Measurements from ENCODE around the gene PRTG. TPM values are rescaled to one million over a fixed set of nuclear protein-coding genes. Genes with fewer than 3 reads are reported as not detected.

PRTG gene
- total and polyA plus RNA-seq, 4 donors = 0.68 to 21.9 (median 7.2) TPM

GRCh38 chr15:55683376-55683775 is 59.6 kb downstream of the PRTG start:
- TF ChIP-seq CTCF (IDR thresholded peaks at IDR 0.05; ENCODE audit: control extremely low read depth, extremely low read depth) = no peak
- no peaks in the 10 kb centered on the region for H3K4me1 ChIP-seq (ENCODE audit: control insufficient read depth in 5 of 5, insufficient read depth in 5 of 5, low read length in 5 of 5)
- no peak for ATAC-seq (ENCODE audit: insufficient read depth, low FRiP score)
- H3K36me3 ChIP-seq (ENCODE audit: control insufficient read depth in 4 of 4, insufficient read depth in 4 of 4, low read length in 4 of 4) = peaks cover 0 to 3% (median 0%) of the 10 kb centered on the region in 4 donors
- no peak for DNase-seq
- no peak overlapping the region for H3K27ac ChIP-seq (ENCODE audit: low read depth in 1 of 2, low read length in 1 of 2)
- H3K9me3 ChIP-seq (ENCODE audit: control insufficient read depth in 4 of 4, insufficient read depth in 3 of 4, low read length in 3 of 4) = no peaks in the 10 kb centered on the region
- no peaks in the 10 kb centered on the region for H3K27me3 ChIP-seq (ENCODE audit: control insufficient read depth in 3 of 3, insufficient read depth in 3 of 3, low read length in 2 of 3)
- H3K4me3 ChIP-seq = no peak overlapping the region
- no peak overlapping the region for H3K9ac ChIP-seq (ENCODE audit: insufficient read depth in 1 of 2, low read length in 2 of 2)

GRCh38 chr15:55681631-55682030 is 61.3 kb downstream of the PRTG start:
- 75 to 90% methylated on average over 5 of the region's 5 CpGs for WGBS, 2 donors

GRCh38 chr15:55676507-55676906 is 66.4 kb downstream of the PRTG start:
- ATAC-seq (ENCODE audit: insufficient read depth, low FRiP score) (no peak), DNase-seq (no peak)
- Histone ChIP-seq H3K4me3 (no peak overlapping the region), H3K9ac (ENCODE audit: insufficient read depth in 1 of 2, low read length in 2 of 2) (no peak overlapping the region), H3K9me3 (ENCODE audit: control insufficient read depth in 4 of 4, insufficient read depth in 3 of 4, low read length in 3 of 4) (no peaks in the 10 kb centered on the region), H3K36me3 (ENCODE audit: control insufficient read depth in 4 of 4, insufficient read depth in 4 of 4, low read length in 4 of 4) (peaks cover 0 to 9% (median 0%) of the 10 kb centered on the region in 4 donors), H3K4me1 (ENCODE audit: control insufficient read depth in 5 of 5, insufficient read depth in 5 of 5, low read length in 5 of 5) (peaks cover 0 to 1% (median 0%) of the 10 kb centered on the region in 5 donors), H3K27ac (ENCODE audit: low read depth in 1 of 2, low read length in 1 of 2) (no peak overlapping the region), H3K27me3 (ENCODE audit: control insufficient read depth in 3 of 3, insufficient read depth in 3 of 3, low read length in 2 of 3) (no peaks in the 10 kb centered on the region)
- TF ChIP-seq CTCF (IDR thresholded peaks at IDR 0.05; ENCODE audit: control extremely low read depth, extremely low read depth) = no peak
- 73 to 85% methylated on average over 2 of the region's 2 CpGs for WGBS, 2 donors

More at GRCh38 chr15:55681631-55682030, 61.3 kb downstream of the PRTG start:
- no peak overlapping the region for H3K4me3 ChIP-seq
- H3K27ac ChIP-seq (ENCODE audit: low read depth in 1 of 2, low read length in 1 of 2) = no peak overlapping the region
- TF ChIP-seq CTCF (IDR thresholded peaks at IDR 0.05; ENCODE audit: control extremely low read depth, extremely low read depth) = no peak
- no peak overlapping the region for H3K9ac ChIP-seq (ENCODE audit: insufficient read depth in 1 of 2, low read length in 2 of 2)
- peaks cover 0 to 3% (median 0%) of the 10 kb centered on the region in 4 donors for H3K36me3 ChIP-seq (ENCODE audit: control insufficient read depth in 4 of 4, insufficient read depth in 4 of 4, low read length in 4 of 4)
- no peaks in the 10 kb centered on the region for H3K9me3 ChIP-seq (ENCODE audit: control insufficient read depth in 4 of 4, insufficient read depth in 3 of 4, low read length in 3 of 4)
- ATAC-seq (ENCODE audit: insufficient read depth, low FRiP score) (no peak), DNase-seq (no peak)
- H3K4me1 ChIP-seq (ENCODE audit: control insufficient read depth in 5 of 5, insufficient read depth in 5 of 5, low read length in 5 of 5) = no peaks in the 10 kb centered on the region
- no peaks in the 10 kb centered on the region for H3K27me3 ChIP-seq (ENCODE audit: control insufficient read depth in 3 of 3, insufficient read depth in 3 of 3, low read length in 2 of 3)

GRCh38 chr15:55673287-55673686 is 69.7 kb downstream of the PRTG start:
- DNase-seq (no peak), ATAC-seq (ENCODE audit: insufficient read depth, low FRiP score) (no peak)
- WGBS, 2 donors = 95 to 97% methylated on average over 10 of the region's 10 CpGs
- no peaks in the 10 kb centered on the region for H3K27me3 ChIP-seq (ENCODE audit: control insufficient read depth in 3 of 3, insufficient read depth in 3 of 3, low read length in 2 of 3)
- no peak overlapping the region for H3K9ac ChIP-seq (ENCODE audit: insufficient read depth in 1 of 2, low read length in 2 of 2)
- peaks cover 0 to 5% (median 0%) of the 10 kb centered on the region in 4 donors for H3K36me3 ChIP-seq (ENCODE audit: control insufficient read depth in 4 of 4, insufficient read depth in 4 of 4, low read length in 4 of 4)
- no peaks in the 10 kb centered on the region for H3K9me3 ChIP-seq (ENCODE audit: control insufficient read depth in 4 of 4, insufficient read depth in 3 of 4, low read length in 3 of 4)
- no peak overlapping the region for H3K4me3 ChIP-seq
- no peak for TF ChIP-seq CTCF (IDR thresholded peaks at IDR 0.05; ENCODE audit: control extremely low read depth, extremely low read depth)
- peaks cover 0 to 1% (median 0%) of the 10 kb centered on the region in 5 donors for H3K4me1 ChIP-seq (ENCODE audit: control insufficient read depth in 5 of 5, insufficient read depth in 5 of 5, low read length in 5 of 5)
- H3K27ac ChIP-seq (ENCODE audit: low read depth in 1 of 2, low read length in 1 of 2) = no peak overlapping the region

Measured in lung (tissue), 12 donors.